ENCODE measurements around the gene NINJ1.

Gene NINJ1

DNA sequence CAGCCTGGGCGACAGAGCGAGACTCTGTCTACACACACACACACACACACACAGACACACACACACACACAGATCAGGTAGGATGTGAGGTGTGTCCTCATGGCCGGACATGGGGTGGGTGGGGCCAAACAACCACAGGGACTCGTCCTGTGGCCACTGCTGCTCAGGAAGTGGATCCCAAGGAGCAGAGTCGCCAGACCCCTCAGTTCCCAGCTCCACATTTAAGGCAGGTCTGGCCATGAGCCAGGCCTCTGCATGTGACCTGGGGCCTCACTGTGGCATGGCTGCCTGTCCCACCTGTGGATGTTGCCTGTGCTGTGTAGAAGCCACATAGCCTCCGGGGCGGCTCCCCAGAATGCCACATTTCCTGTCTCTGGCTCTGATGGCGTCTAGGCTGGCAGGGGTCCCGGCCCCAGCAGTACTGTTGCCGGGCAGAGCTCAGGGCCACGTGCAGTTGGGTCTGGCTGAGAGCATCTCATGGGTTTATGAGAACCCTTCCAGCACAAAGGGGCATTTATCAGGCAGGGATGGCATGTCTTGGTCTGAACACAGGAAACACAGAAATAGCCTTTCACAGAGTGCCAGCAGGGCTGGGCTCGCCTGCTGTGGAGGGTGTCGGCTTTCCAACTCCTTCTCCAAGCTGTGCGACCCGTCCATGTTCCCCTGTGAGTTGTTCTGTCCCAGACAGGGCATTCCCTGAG lies 9.9 kb upstream of the NINJ1 start:
- DNase-seq (ENCODE audit: low read depth, low spot score): no peak
- no CpG with 5 or more reads among the region's 15 CpGs for WGBS (ENCODE audit: insufficient coverage, insufficient read length)
- Histone ChIP-seq H3K36me3 (ENCODE audit: control insufficient read depth, insufficient read depth, low read length) (no peaks in the 10 kb centered on the region), H3K4me3 (ENCODE audit: low read length) (no peak overlapping the region), H3K9me3 (ENCODE audit: control insufficient read depth, insufficient read depth, low read length) (no peaks in the 10 kb centered on the region), H3K27me3 (ENCODE audit: control insufficient read depth, insufficient read depth, low read length) (no peaks in the 10 kb centered on the region), H3K27ac (ENCODE audit: low read length) (no peak overlapping the region), H3K4me1 (ENCODE audit: control insufficient read depth, insufficient read depth, low read length) (peaks cover 6% of the 10 kb centered on the region; the same call in 1 of the 2 replicates)

- no peak for DNase-seq (ENCODE audit: low read depth, low spot score)
- no CpG with 5 or more reads among the region's 8 CpGs for WGBS (ENCODE audit: insufficient coverage, insufficient read length)
- H3K4me3 ChIP-seq (ENCODE audit: low read length): no peak overlapping the region
- no peaks in the 10 kb centered on the region for H3K36me3 ChIP-seq (ENCODE audit: control insufficient read depth, insufficient read depth, low read length)
- no peak overlapping the region for H3K27ac ChIP-seq (ENCODE audit: low read length)
- peaks cover 6% of the 10 kb centered on the region; the same call in 1 of the 2 replicates for H3K4me1 ChIP-seq (ENCODE audit: control insufficient read depth, insufficient read depth, low read length)
- H3K27me3 ChIP-seq (ENCODE audit: control insufficient read depth, insufficient read depth, low read length): no peaks in the 10 kb centered on the region
- H3K9me3 ChIP-seq (ENCODE audit: control insufficient read depth, insufficient read depth, low read length): no peaks in the 10 kb centered on the region
These were observed 7.9 kb upstream of the NINJ1 start for GRCh38 chr9:93141771-93142483.

DNA sequence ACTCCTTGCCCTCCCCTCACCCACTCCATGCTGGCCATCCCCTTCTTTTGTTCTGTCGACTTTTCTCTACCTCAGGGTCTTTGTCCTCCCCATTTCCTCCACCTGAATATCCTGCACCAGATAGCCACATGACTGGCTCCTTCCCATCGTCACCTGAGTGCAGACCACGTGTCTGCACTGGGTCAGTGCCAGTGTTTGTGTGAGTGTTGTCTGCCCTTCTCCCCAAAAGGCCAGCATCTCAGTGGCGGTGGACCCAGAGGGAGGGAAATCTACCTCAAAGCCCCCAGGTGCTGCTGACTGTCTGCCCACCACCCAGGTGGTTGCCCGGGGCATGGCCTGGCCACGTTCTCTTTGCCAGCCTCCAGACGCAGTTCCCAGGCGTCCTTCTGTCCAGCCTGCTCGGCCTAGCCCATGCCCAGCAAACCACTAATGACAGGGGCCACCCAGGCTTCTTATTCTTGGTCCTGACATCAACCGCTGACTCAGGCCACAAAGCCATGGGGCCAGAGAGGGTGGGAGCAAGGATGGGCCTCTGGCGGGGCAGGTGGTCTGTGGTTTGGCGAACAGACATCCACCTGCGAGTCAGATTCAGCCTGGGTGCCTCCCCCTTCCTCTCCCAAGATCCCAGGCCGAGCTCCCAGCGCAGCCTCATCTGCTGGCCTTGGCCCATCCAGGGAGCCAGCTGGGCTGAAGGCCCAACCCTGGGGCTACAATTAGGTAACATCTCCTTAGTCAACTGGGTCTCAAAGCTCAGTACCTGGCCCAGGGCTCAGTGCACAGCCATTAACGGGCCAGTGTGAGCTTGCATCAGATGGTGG lies 5.5 kb upstream of the NINJ1 start:
- Histone ChIP-seq H3K4me1 (ENCODE audit: control insufficient read depth, insufficient read depth, low read length) (peaks cover 6% of the 10 kb centered on the region), H3K27me3 (ENCODE audit: control insufficient read depth, insufficient read depth, low read length) (no peaks in the 10 kb centered on the region), H3K4me3 (ENCODE audit: low read length) (no peak overlapping the region), H3K27ac (ENCODE audit: low read length) (no peak overlapping the region), H3K9me3 (ENCODE audit: control insufficient read depth, insufficient read depth, low read length) (no peaks in the 10 kb centered on the region), H3K36me3 (ENCODE audit: control insufficient read depth, insufficient read depth, low read length) (no peaks in the 10 kb centered on the region)
- WGBS (ENCODE audit: insufficient coverage, insufficient read length): no CpG with 5 or more reads among the region's 16 CpGs
- DNase-seq (ENCODE audit: low read depth, low spot score): no peak

- no peaks in the 10 kb centered on the region for H3K36me3 ChIP-seq (ENCODE audit: control insufficient read depth, insufficient read depth, low read length)
- H3K27ac ChIP-seq (ENCODE audit: low read length): no peak overlapping the region
- no peaks in the 10 kb centered on the region for H3K9me3 ChIP-seq (ENCODE audit: control insufficient read depth, insufficient read depth, low read length)
- no peak for DNase-seq (ENCODE audit: low read depth, low spot score)
- no peak overlapping the region for H3K4me3 ChIP-seq (ENCODE audit: low read length)
- no peaks in the 10 kb centered on the region for H3K27me3 ChIP-seq (ENCODE audit: control insufficient read depth, insufficient read depth, low read length)
- H3K4me1 ChIP-seq (ENCODE audit: control insufficient read depth, insufficient read depth, low read length): no peaks in the 10 kb centered on the region; the same call in 1 of the 2 replicates
- no CpG with 5 or more reads among the region's 7 CpGs for WGBS (ENCODE audit: insufficient coverage, insufficient read length)
These were observed 4.2 kb upstream of the NINJ1 start for GRCh38 chr9:93138171-93138764.

DNA sequence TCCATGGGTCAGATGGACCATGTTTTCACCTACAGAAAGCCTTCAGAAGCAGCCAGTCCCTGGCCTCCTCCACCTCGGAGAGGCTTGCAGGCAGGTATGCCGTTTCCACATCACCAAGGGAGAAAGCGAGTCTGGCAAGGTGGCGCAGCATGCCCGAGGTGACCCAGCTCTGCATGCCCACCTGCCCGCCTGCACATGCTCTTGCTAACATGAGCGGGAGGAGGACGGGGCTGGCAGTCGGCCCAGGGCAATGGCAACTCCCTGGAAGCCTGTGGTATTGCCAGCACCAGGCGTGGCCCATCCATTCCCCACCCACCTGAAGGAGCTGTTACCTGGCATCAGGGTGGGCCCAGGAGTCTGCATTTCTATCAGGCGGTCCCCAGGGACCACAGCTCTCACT lies 3.3 kb upstream of the NINJ1 start:
- H3K36me3 ChIP-seq (ENCODE audit: control insufficient read depth, insufficient read depth, low read length): no peaks in the 10 kb centered on the region
- no peak overlapping the region for H3K27ac ChIP-seq (ENCODE audit: low read length)
- no peaks in the 10 kb centered on the region for H3K9me3 ChIP-seq (ENCODE audit: control insufficient read depth, insufficient read depth, low read length)
- no peak overlapping the region for H3K4me3 ChIP-seq (ENCODE audit: low read length)
- no peak for DNase-seq (ENCODE audit: low read depth, low spot score)
- no peaks in the 10 kb centered on the region for H3K27me3 ChIP-seq (ENCODE audit: control insufficient read depth, insufficient read depth, low read length)
- peaks cover 7% of the 10 kb centered on the region for H3K4me1 ChIP-seq (ENCODE audit: control insufficient read depth, insufficient read depth, low read length)
- WGBS (ENCODE audit: insufficient coverage, insufficient read length): no CpG with 5 or more reads among the region's 11 CpGs

DNA sequence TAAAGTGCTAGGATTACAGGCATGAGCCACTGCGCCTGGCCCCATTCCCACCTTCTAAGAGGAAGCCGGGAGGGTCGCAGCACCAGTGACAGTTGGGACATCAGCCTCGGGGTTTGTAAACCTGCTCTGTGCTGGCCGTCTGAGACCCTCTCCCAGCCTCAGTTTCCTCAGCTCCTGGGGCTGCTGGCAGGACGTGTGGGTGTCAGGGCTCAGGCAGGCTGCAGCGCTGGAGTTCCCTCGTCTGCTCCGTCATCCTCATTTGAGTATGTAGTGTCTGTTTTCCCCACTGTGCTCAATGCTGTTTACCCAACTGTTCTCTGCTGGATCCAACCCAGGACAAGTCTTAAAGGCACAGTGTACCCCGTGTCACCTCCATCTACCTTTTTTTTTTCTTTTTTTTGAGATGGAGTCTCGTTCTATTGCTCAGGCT lies 2.0 kb upstream of the NINJ1 start:
- WGBS (ENCODE audit: insufficient coverage, insufficient read length): no CpG with 5 or more reads among the region's 11 CpGs
- Histone ChIP-seq H3K4me1 (ENCODE audit: control insufficient read depth, insufficient read depth, low read length) (peaks cover 8% of the 10 kb centered on the region), H3K36me3 (ENCODE audit: control insufficient read depth, insufficient read depth, low read length) (no peaks in the 10 kb centered on the region), H3K27me3 (ENCODE audit: control insufficient read depth, insufficient read depth, low read length) (no peaks in the 10 kb centered on the region), H3K9me3 (ENCODE audit: control insufficient read depth, insufficient read depth, low read length) (no peaks in the 10 kb centered on the region), H3K27ac (ENCODE audit: low read length) (no peak overlapping the region), H3K4me3 (ENCODE audit: low read length) (no peak overlapping the region)
- DNase-seq (ENCODE audit: low read depth, low spot score): no peak

DNA sequence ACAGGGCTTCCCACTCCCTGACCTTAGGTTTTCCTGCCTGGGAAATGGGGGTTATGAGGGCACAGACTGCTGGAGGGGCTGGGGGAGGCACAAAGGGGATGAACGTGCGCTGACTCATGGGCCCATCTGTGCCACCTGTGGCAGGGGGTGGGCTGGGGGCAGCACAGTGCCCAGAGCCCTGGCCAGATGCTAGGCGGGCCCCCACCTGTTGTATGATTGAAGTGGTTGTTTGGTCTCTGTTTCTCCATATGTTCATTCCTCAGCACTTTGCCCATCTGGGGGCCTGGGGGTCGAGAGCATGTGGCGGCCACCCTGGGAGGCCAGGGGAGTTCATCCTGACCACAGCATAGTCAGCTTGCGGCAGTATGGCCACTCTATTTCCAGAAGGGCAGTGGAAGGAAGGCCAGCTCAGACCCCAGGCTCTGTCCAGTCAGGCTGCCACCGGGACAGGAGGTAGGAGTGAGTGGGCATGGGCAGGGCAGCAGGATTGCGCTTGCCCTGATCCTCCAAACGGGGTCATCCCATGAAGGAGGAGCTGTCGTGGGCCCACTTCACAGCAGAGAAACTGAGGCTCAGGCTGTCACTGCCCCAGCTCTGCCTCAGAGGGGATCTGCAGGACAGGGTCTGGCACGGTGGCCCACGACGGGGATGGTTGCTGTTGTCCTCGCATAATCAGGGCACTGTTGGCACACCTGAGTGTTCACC lies 841 bp upstream of the NINJ1 start:
- no peak for DNase-seq (ENCODE audit: low read depth, low spot score)
- H3K4me1 ChIP-seq (ENCODE audit: control insufficient read depth, insufficient read depth, low read length): peaks cover 8% of the 10 kb centered on the region
- no peaks in the 10 kb centered on the region for H3K9me3 ChIP-seq (ENCODE audit: control insufficient read depth, insufficient read depth, low read length)
- no CpG with 5 or more reads among the region's 14 CpGs for WGBS (ENCODE audit: insufficient coverage, insufficient read length)
- no peaks in the 10 kb centered on the region for H3K27me3 ChIP-seq (ENCODE audit: control insufficient read depth, insufficient read depth, low read length)
- H3K4me3 ChIP-seq (ENCODE audit: low read length): peak overlapping the region; percentile 67; the same call in 1 of the 2 replicates
- H3K27ac ChIP-seq (ENCODE audit: low read length): no peak overlapping the region
- no peaks in the 10 kb centered on the region for H3K36me3 ChIP-seq (ENCODE audit: control insufficient read depth, insufficient read depth, low read length)

DNA sequence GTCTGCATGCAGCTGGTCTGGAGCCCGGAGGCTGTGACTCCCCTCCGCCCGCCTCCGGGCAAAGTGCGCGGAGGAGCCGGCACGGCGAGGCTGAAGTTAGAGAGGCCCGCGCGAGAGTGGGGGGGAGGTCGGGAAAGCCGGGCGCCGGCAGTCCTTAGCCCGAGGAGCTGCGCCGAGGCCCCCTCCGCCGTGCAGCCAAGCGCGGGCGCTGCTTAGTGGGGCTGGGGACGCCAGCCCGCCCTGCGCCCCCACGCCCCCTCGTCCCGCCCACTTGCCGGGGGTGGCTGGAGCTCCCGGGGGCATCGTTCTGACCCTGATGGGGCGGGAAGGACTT lies 403 bp downstream of the NINJ1 start:
- no peak for DNase-seq (ENCODE audit: low read depth, low spot score)
- Histone ChIP-seq H3K4me1 (ENCODE audit: control insufficient read depth, insufficient read depth, low read length) (peaks cover 8% of the 10 kb centered on the region), H3K27ac (ENCODE audit: low read length) (no peak overlapping the region), H3K4me3 (ENCODE audit: low read length) (peak overlapping the region; percentile 67), H3K9me3 (ENCODE audit: control insufficient read depth, insufficient read depth, low read length) (no peaks in the 10 kb centered on the region), H3K36me3 (ENCODE audit: control insufficient read depth, insufficient read depth, low read length) (no peaks in the 10 kb centered on the region), H3K27me3 (ENCODE audit: control insufficient read depth, insufficient read depth, low read length) (no peaks in the 10 kb centered on the region)
- no CpG with 5 or more reads among the region's 34 CpGs for WGBS (ENCODE audit: insufficient coverage, insufficient read length)

DNA sequence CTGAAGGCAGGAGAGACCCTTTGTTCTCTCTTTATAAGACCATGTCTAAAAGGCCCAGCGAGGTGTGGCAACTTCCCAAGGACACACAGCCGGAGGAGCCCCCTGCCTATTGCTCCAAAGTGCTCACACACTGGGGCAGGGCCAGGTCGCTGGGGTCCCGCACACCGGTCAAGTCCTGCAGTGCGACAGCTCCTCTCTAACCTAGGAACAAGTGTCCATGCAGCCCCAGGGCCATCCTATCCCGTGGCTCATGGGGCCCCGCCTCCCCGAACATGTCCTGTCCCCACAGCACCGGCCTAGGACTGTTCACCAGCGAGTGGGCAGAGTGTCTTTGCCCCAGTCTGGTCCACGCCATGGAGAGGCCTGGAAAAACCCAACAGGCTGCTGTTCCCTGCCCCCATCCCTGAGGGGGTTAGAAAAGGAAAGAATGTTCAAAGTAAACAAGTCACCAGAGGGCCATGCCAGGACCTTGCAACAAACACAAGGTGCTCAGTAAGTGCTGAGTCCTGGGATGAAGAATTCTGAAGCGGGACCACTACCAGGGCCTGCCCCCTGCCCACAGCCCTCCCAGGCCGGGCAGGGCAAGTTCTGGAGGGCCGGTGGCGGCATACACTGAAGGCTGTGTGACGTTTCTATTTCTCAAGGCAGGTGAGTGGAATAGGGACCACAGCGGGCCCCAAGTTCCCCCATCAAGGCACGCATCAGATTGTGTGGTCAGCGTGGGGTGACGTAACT lies 938 bp downstream of the NINJ1 start:
- Histone ChIP-seq H3K4me1 (ENCODE audit: control insufficient read depth, insufficient read depth, low read length) (peaks cover 8% of the 10 kb centered on the region), H3K4me3 (ENCODE audit: low read length) (peak overlapping the region; percentile 67), H3K36me3 (ENCODE audit: control insufficient read depth, insufficient read depth, low read length) (no peaks in the 10 kb centered on the region), H3K9me3 (ENCODE audit: control insufficient read depth, insufficient read depth, low read length) (no peaks in the 10 kb centered on the region), H3K27ac (ENCODE audit: low read length) (no peak overlapping the region), H3K27me3 (ENCODE audit: control insufficient read depth, insufficient read depth, low read length) (no peaks in the 10 kb centered on the region)
- WGBS (ENCODE audit: insufficient coverage, insufficient read length): no CpG with 5 or more reads among the region's 21 CpGs
- DNase-seq (ENCODE audit: low read depth, low spot score): no peak

Measured in iPS DF 6.9 (cell line).